ENCODE results near the gene CHD9NB.
A peak's percentile ranks its signal among the peaks of the same experiment; 100 is the strongest.

The CHD9NB gene

GRCh38 chr16:53058882-53059281, 6.2 kb upstream of the CHD9NB start:
- DNase-seq (ENCODE audit: extremely low read depth, insufficient read length), result no peak
- no peak overlapping the region for H3K4me3 ChIP-seq (replicated peaks; ENCODE audit: low read depth, low read length)
- no peaks in the 10 kb centered on the region for H3K27me3 ChIP-seq (replicated peaks; ENCODE audit: control insufficient read depth, insufficient read depth, low read length)
- no peaks in the 10 kb centered on the region; the same call in 1 of the 2 replicates for H3K36me3 ChIP-seq (ENCODE audit: control insufficient read depth, insufficient read depth, low read length)
- TF ChIP-seq CTCF (IDR thresholded peaks at IDR 0.05; ENCODE audit: insufficient read depth, low read length, poor library complexity, severe bottlenecking), result no peak

GRCh38 chr16:53058441-53058840, 5.7 kb upstream of the CHD9NB start:
- no peak overlapping the region for H3K4me3 ChIP-seq (replicated peaks; ENCODE audit: low read depth, low read length)
- no peak for DNase-seq (ENCODE audit: extremely low read depth, insufficient read length)
- no peaks in the 10 kb centered on the region for H3K27me3 ChIP-seq (replicated peaks; ENCODE audit: control insufficient read depth, insufficient read depth, low read length)
- H3K36me3 ChIP-seq (ENCODE audit: control insufficient read depth, insufficient read depth, low read length), result no peaks in the 10 kb centered on the region; the same call in 1 of the 2 replicates
- no peak for TF ChIP-seq CTCF (IDR thresholded peaks at IDR 0.05; ENCODE audit: insufficient read depth, low read length, poor library complexity, severe bottlenecking)

GRCh38 chr16:53057658-53058057, 5.0 kb upstream of the CHD9NB start:
- H3K36me3 ChIP-seq (ENCODE audit: control insufficient read depth, insufficient read depth, low read length), result no peaks in the 10 kb centered on the region; the same call in 1 of the 2 replicates
- no peaks in the 10 kb centered on the region for H3K27me3 ChIP-seq (replicated peaks; ENCODE audit: control insufficient read depth, insufficient read depth, low read length)
- DNase-seq (ENCODE audit: extremely low read depth, insufficient read length), result no peak
- TF ChIP-seq CTCF (IDR thresholded peaks at IDR 0.05; ENCODE audit: insufficient read depth, low read length, poor library complexity, severe bottlenecking), result no peak
- no peak overlapping the region for H3K4me3 ChIP-seq (replicated peaks; ENCODE audit: low read depth, low read length)

- no peak for DNase-seq (ENCODE audit: extremely low read depth, insufficient read length)
- H3K36me3 ChIP-seq (ENCODE audit: control insufficient read depth, insufficient read depth, low read length), result no peaks in the 10 kb centered on the region; the same call in 1 of the 2 replicates
- TF ChIP-seq CTCF (IDR thresholded peaks at IDR 0.05; ENCODE audit: insufficient read depth, low read length, poor library complexity, severe bottlenecking), result no peak
- H3K4me3 ChIP-seq (replicated peaks; ENCODE audit: low read depth, low read length), result peak overlapping the region; percentile 70
- no peaks in the 10 kb centered on the region for H3K27me3 ChIP-seq (replicated peaks; ENCODE audit: control insufficient read depth, insufficient read depth, low read length)
Measured at GRCh38 chr16:53056392-53056881, 3.7 kb upstream of the CHD9NB start.

- no peak for DNase-seq (ENCODE audit: extremely low read depth, insufficient read length)
- no peaks in the 10 kb centered on the region; the same call in 1 of the 2 replicates for H3K36me3 ChIP-seq (ENCODE audit: control insufficient read depth, insufficient read depth, low read length)
- peak overlapping the region; percentile 70 for H3K4me3 ChIP-seq (replicated peaks; ENCODE audit: low read depth, low read length)
- no peak for TF ChIP-seq CTCF (IDR thresholded peaks at IDR 0.05; ENCODE audit: insufficient read depth, low read length, poor library complexity, severe bottlenecking)
- no peaks in the 10 kb centered on the region for H3K27me3 ChIP-seq (replicated peaks; ENCODE audit: control insufficient read depth, insufficient read depth, low read length)
Measured at GRCh38 chr16:53055541-53056391, 3.1 kb upstream of the CHD9NB start.

Data from GM06990 (cell line).